Measurements from ENCODE around the gene UBE3B.

Gene UBE3B

GRCh38 chr12:109568486-109568885, 91.1 kb downstream of the UBE3B start:
- DNase-seq: no peak
- Histone ChIP-seq H3K27me3 (ENCODE audit: insufficient read depth, low read depth, severe bottlenecking) (no peaks in the 10 kb centered on the region), H3K27ac (no peak overlapping the region), H3K36me3 (peaks cover 64% of the 10 kb centered on the region), H3K9me3 (ENCODE audit: severe bottlenecking) (no peaks in the 10 kb centered on the region), H3K4me3 (ENCODE audit: low read depth, low read length) (no peak overlapping the region)
- no peak for TF ChIP-seq CTCF (IDR thresholded peaks at IDR 0.05; ENCODE audit: low read depth, low read length)

DNA sequence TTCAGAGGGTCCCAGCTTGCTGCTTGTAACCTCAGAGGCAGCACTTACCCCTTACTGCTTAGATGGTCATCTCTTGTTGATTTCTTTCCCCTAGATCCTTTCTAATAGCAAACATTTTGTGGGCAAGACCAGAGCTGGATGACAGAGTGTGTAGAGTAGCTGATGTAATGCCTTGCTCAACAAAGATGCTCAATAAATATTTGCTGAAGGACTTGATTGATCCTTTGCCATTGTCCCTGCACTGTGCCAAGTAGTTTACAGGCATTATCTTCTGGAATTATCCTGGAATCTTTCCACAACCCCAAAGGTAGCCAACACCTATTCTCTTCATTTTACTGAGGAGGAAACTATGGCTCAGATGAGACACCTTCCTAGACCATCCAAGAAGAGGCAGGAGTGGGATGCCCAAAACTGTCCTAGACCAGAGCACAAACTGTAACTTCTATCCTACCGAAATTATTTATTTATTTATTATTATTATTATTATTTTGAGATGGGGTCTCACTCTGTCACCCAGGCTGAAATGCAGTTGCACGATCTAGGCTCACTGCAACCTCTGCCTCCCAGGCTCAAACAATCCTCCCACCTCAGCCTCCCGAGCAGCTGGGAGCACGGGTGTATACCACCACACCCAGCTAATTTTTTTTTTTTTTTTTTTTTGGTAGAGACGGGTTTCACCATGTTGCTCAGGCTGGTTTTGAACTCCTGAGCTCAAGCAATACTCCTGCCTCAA, 94.5 kb downstream of the UBE3B start:
- H3K36me3 ChIP-seq: peaks cover 66% of the 10 kb centered on the region
- no peak overlapping the region for H3K27ac ChIP-seq
- H3K4me3 ChIP-seq (ENCODE audit: low read depth, low read length): no peak overlapping the region
- no peaks in the 10 kb centered on the region for H3K27me3 ChIP-seq (ENCODE audit: insufficient read depth, low read depth, severe bottlenecking)
- no peaks in the 10 kb centered on the region for H3K9me3 ChIP-seq (ENCODE audit: severe bottlenecking)
- no peak for DNase-seq
- no peak for TF ChIP-seq CTCF (IDR thresholded peaks at IDR 0.05; ENCODE audit: low read depth, low read length)

GRCh38 chr12:109572506-109572845, 95.0 kb downstream of the UBE3B start:
- no peak for TF ChIP-seq CTCF (IDR thresholded peaks at IDR 0.05; ENCODE audit: low read depth, low read length)
- peak overlapping the region; percentile 95 for H3K27ac ChIP-seq
- H3K27me3 ChIP-seq (ENCODE audit: insufficient read depth, low read depth, severe bottlenecking): no peaks in the 10 kb centered on the region
- H3K4me3 ChIP-seq (ENCODE audit: low read depth, low read length): peak overlapping the region; percentile 44
- peaks cover 67% of the 10 kb centered on the region for H3K36me3 ChIP-seq
- H3K9me3 ChIP-seq (ENCODE audit: severe bottlenecking): no peaks in the 10 kb centered on the region
- no peak for DNase-seq

GRCh38 chr12:109573029-109573913, 95.8 kb downstream of the UBE3B start, which contains the start of the genes MMAB and MVK:
MMAB (minus strand) TSS chr12:109573504; CDS start chr12:109573480, 24 bp downstream.
MVK (plus strand) TSS chr12:109573794; CDS start chr12:109574823, 1,029 bp downstream.
- peak; percentile 100 for DNase-seq
- H3K27ac ChIP-seq: peak within 1 kb of the TSS; percentile 95
- no peak for TF ChIP-seq CTCF (IDR thresholded peaks at IDR 0.05; ENCODE audit: low read depth, low read length)

DNA sequence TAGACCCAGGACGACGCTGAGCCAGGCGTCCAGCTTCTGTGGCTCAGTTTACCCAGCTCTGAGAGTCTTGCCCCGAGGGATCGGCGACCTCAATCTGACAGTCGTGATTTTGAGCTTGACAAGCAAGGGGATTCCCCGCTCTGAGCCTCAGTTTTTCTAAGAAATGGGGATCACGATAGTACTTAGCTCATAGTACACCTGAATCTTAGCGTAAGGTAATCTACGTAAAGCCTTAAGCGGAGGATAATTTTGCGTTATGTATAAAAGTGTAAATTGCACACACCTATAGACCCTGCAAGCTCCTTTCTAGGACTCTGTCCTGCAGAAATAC, 96.4 kb downstream of the UBE3B start:
- Histone ChIP-seq H3K36me3 (peaks cover 71% of the 10 kb centered on the region), H3K27me3 (ENCODE audit: insufficient read depth, low read depth, severe bottlenecking) (no peaks in the 10 kb centered on the region), H3K4me3 (ENCODE audit: low read depth, low read length) (peak overlapping the region; percentile 97), H3K27ac (peak overlapping the region; percentile 56), H3K9me3 (ENCODE audit: severe bottlenecking) (no peaks in the 10 kb centered on the region)
- no peak for TF ChIP-seq CTCF (IDR thresholded peaks at IDR 0.05; ENCODE audit: low read depth, low read length)
- no peak for DNase-seq

More at GRCh38 chr12:109573029-109573913, 95.8 kb downstream of the UBE3B start, which contains the start of the genes MMAB and MVK:
- H3K36me3 ChIP-seq: peaks cover 67% of the 10 kb centered on the region
- H3K9me3 ChIP-seq (ENCODE audit: severe bottlenecking): no peaks in the 10 kb centered on the region
- H3K4me3 ChIP-seq (ENCODE audit: low read depth, low read length): peak within 1 kb of the TSS; percentile 97
- no peaks in the 10 kb centered on the region for H3K27me3 ChIP-seq (ENCODE audit: insufficient read depth, low read depth, severe bottlenecking)
